ENCODE results near the gene HPGD. TPM values are rescaled to one million over a fixed set of nuclear protein-coding genes. Genes with fewer than 3 reads are reported as not detected.
"Not testable (repeated sequence)": the region's sequence is repeated elsewhere in the genome, so short reads cannot be mapped to it uniquely, and the experiment has no call there.

Gene HPGD
- total RNA-seq, 2 donors from 2014 or later: 0.33 to 9.1 TPM

GRCh38 chr4:174494726-174495125 is 27.6 kb downstream of the HPGD start:
- Histone ChIP-seq H3K27me3 (no peaks in the 10 kb centered on the region), H3K36me3 (replicated peaks in 1 of 2; ENCODE audit: insufficient read depth in 1 of 2, low read depth in 2 of 2) (no peaks in the 10 kb centered on the region), H3K9me3 (no peaks in the 10 kb centered on the region), H3K27ac (no peak overlapping the region), H3K4me3 (no peak overlapping the region), H3K4me1 (no peaks in the 10 kb centered on the region)
- no peak for DNase-seq
- intact Hi-C loops (cut with DNase I): no loop called here
- no peak for ATAC-seq
- WGBS, 2 donors: 69 to 74% methylated on average over 3 of the region's 3 CpGs
- TF ChIP-seq CTCF (IDR thresholded peaks at IDR 0.05) (no peak), POLR2A (IDR thresholded peaks at IDR 0.05) (no peak)

- intact Hi-C loops (cut with DNase I): no loop called here
- no peaks in the 10 kb centered on the region for H3K4me1 ChIP-seq
- H3K4me3 ChIP-seq: no peak overlapping the region
- TF ChIP-seq POLR2A (IDR thresholded peaks at IDR 0.05): no peak
- no peak for TF ChIP-seq CTCF (IDR thresholded peaks at IDR 0.05)
- no peaks in the 10 kb centered on the region for H3K27me3 ChIP-seq
- DNase-seq (no peak), ATAC-seq (no peak)
- no peaks in the 10 kb centered on the region for H3K9me3 ChIP-seq
- no peak overlapping the region for H3K27ac ChIP-seq
- no peaks in the 10 kb centered on the region for H3K36me3 ChIP-seq (replicated peaks in 1 of 2; ENCODE audit: insufficient read depth in 1 of 2, low read depth in 2 of 2)
These were observed 28.1 kb downstream of the HPGD start for GRCh38 chr4:174494146-174494545.

- H3K27me3 ChIP-seq: no peaks in the 10 kb centered on the region
- DNase-seq (no peak), ATAC-seq (no peak)
- no peaks in the 10 kb centered on the region for H3K36me3 ChIP-seq (replicated peaks in 1 of 2; ENCODE audit: insufficient read depth in 1 of 2, low read depth in 2 of 2)
- no peaks in the 10 kb centered on the region for H3K4me1 ChIP-seq
- H3K27ac ChIP-seq: no peak overlapping the region
- WGBS, 2 donors: 19 to 26% methylated on average over 3 of the region's 3 CpGs
- TF ChIP-seq CTCF (IDR thresholded peaks at IDR 0.05) (no peak), POLR2A (IDR thresholded peaks at IDR 0.05) (no peak)
- no peaks in the 10 kb centered on the region for H3K9me3 ChIP-seq
- intact Hi-C loops (cut with DNase I): no loop called here
- no peak overlapping the region for H3K4me3 ChIP-seq
These were observed 31.8 kb downstream of the HPGD start for GRCh38 chr4:174490451-174490961.

GRCh38 chr4:174488368-174488767 is 33.9 kb downstream of the HPGD start:
- H3K27ac ChIP-seq; H3K4me1 ChIP-seq; H3K36me3 ChIP-seq (replicated peaks in 1 of 2; ENCODE audit: insufficient read depth in 1 of 2, low read depth in 2 of 2); intact Hi-C loops (cut with DNase I); H3K4me3 ChIP-seq; H3K9me3 ChIP-seq; H3K27me3 ChIP-seq; DNase-seq; ATAC-seq: not testable (repeated sequence)
- 87 to 89% methylated on average over 10 of the region's 10 CpGs for WGBS, 2 donors

GRCh38 chr4:174485025-174485424 is 37.3 kb downstream of the HPGD start:
- ATAC-seq (no peak), DNase-seq (no peak)
- intact Hi-C loops (cut with DNase I): no loop called here
- no peaks in the 10 kb centered on the region for H3K9me3 ChIP-seq
- H3K36me3 ChIP-seq (replicated peaks in 1 of 2; ENCODE audit: insufficient read depth in 1 of 2, low read depth in 2 of 2): no peaks in the 10 kb centered on the region
- 63 to 71% methylated on average over 5 of the region's 5 CpGs for WGBS, 2 donors
- TF ChIP-seq CTCF (IDR thresholded peaks at IDR 0.05) (no peak), POLR2A (IDR thresholded peaks at IDR 0.05) (no peak)
- no peak overlapping the region for H3K4me3 ChIP-seq
- H3K4me1 ChIP-seq: no peaks in the 10 kb centered on the region
- H3K27ac ChIP-seq: no peak overlapping the region
- no peaks in the 10 kb centered on the region for H3K27me3 ChIP-seq

All from body of pancreas (tissue), 4 donors.